NCI-H146 treated with DMSO at 0.1 percent for 48 hours (cell line): ENCODE measurements around the gene KCND2.

Source experiments
- DNase-seq: peaks from one replicate; lab custom pipeline; 2025; ENCODE audit not compliant: unreplicated experiment; lab: John Stamatoyannopoulos, UW

KCND2 gene

GRCh38 chr7:120797026-120797645, 524.2 kb downstream of the KCND2 start:
- no peak for DNase-seq

- DNase-seq = no peak
These were observed 526.2 kb downstream of the KCND2 start for GRCh38 chr7:120799147-120799546.
